NCI-H146 treated with DMSO at 0.1 percent for 48 hours (cell line): ENCODE data around the gene CFAP119.

Source experiments
- DNase-seq: peaks from one replicate; lab custom pipeline; 2025; ENCODE audit not compliant: unreplicated experiment; lab: John Stamatoyannopoulos, UW

Gene CFAP119

DNA sequence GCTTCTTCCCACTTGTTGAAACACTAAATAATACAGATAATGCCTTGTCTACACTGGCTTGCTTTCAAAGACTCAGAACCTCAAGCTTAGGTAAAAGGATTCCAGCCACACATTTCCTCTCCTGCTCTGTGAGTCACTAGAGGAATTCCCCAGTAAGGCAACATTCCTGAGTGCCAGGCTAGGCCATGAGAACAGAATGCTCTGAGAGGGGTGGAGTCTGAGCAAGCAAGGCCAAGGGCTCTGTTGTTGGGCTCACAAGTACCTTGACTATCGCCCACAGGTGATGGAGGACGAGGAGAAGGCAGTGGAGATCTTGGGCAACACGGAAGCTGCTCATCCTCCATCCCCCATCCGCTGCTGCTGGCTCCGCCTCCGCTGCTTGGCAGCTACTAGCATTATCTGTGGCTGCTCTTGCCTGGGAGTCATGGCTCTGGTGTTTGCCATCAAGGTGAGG is 20.4 kb downstream of the CFAP119 start:
- no peak for DNase-seq

GRCh38 chr16:30740364-30741251 is 21.3 kb downstream of the CFAP119 start:
- no peak for DNase-seq

DNA sequence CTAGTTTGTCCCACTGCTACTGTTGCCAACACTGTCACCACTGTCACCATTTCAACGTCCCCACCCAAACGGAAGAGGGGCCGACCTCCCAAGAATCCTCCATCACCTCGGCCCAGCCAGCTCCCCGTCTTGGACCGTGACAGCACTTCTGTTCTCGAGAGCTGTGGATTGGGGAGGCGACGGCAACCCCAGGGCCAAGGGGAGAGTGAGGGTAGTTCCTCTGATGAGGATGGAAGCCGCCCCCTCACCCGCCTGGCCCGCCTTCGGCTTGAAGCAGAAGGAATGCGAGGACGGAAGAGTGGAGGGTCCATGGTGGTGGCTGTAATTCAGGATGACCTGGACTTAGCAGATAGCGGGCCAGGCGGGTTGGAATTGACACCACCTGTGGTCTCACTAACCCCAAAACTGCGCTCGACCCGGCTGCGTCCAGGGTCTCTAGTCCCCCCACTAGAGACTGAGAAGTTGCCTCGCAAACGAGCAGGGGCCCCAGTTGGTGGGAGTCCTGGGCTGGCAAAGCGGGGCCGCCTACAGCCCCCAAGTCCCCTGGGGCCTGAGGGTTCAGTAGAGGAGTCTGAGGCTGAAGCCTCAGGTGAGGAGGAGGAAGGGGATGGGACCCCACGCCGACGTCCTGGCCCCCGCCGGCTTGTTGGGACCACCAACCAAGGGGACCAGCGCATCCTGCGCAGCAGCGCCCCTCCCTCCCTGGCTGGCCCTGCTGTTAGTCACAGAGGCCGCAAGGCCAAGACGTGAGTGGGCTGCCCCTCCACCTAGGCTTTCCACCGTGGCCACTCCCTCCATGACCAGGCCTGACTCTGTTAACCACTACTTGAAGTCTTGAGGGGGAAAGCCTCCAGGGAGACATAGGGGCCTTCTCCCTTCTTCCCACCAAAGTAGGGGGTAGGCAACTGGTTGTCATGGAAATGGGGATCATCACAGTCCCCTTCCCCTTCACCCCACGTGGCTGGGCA is 22.6 kb downstream of the CFAP119 start:
- DNase-seq, result no peak

DNA sequence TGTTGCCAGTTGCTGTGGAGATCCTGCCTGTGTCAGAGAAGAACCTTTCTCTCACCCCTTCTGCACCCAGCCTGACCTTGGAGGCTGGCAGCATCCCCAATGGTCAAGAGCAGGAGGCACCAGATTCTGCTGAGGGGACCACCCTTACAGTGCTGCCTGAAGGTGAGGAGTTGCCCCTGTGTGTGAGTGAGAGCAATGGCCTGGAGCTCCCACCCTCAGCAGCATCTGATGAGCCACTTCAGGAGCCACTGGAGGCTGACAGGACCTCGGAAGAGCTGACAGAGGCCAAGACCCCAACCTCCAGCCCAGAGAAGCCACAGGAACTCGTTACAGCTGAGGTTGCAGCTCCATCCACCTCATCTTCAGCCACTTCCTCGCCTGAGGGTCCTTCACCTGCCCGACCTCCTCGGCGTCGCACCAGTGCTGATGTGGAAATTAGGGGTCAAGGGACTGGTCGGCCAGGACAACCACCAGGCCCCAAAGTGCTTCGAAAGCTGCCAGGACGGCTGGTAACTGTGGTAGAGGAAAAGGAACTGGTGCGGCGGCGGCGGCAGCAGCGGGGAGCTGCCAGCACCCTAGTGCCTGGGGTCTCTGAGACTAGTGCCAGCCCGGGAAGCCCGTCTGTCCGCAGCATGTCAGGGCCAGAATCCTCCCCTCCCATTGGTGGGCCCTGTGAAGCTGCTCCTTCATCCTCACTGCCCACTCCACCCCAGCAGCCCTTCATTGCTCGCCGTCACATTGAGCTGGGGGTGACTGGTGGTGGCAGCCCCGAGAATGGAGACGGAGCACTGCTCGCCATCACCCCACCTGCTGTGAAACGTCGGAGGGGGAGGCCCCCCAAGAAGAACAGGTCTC is 23.8 kb downstream of the CFAP119 start:
- DNase-seq, result no peak

GRCh38 chr16:30736995-30737793 is 24.7 kb downstream of the CFAP119 start:
- DNase-seq, result no peak

DNA sequence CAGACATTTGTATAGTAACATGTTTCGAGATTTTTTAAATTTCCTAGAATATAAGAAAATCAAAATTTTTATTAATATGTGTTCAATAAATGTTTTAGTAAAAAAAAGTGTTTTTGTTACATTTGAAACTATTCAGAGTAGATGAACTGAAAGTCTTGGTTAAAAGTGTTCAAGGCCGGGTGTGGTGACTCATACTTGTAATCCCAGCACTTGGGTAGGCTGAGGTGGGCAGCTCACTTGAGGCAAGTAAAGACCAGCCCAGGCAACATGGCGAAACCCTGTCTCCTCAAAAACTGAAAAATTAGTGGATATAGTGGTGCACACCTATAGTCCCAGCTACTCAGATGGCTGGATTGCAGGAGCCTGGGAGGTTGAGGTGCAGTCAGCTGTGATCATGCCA is 30.5 kb downstream of the CFAP119 start:
- DNase-seq, result no peak

DNA sequence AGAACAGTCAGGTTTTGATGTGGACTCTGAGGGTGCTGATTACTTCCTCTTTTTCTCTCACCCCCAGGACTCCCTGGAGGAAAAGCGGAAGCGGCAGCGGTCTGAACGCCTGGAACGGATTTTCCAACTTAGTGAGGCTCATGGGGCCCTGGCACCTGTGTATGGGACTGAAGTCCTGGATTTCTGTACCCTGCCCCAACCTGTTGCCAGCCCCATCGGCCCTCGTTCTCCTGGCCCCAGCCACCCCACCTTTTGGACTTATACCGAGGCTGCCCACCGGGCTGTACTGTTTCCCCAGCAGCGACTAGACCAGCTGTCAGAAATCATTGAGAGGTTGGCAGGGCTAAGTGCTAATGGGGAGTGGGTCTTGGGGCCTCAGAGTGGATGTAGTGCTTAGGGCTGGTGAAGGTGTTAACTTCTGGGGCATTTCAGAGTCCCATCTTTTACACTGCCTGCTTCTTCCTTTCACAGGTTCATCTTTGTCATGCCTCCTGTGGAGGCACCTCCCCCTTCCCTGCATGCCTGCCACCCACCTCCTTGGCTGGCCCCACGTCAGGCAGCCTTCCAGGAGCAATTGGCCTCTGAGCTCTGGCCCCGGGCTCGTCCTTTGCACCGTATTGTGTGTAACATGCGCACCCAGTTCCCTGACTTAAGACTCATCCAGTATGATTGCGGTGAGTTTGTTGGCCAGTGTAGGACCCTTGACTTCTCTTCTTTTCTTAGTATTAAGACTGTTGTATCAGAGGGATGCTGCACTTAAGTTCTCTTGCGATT is 32.8 kb downstream of the CFAP119 start:
- DNase-seq, result no peak

DNA sequence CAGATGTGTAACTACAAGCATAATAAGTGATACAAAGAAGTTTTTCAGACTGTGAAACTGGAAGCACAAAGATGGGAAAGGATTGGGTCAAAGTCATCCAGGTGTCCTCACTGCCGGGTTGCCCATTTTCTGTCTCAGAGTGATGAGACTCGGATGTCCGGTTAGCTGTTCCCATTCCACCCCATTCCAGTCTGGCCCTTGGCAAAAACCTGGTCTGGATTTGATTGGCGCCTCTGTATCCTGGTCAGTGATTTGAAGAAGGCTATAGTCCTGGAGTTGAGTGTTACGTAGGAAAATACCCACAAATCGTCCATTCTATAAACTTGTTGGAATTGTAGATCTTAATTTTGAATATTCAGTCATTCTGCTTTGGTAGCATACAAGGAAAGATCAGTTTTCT is 33.5 kb downstream of the CFAP119 start:
- no peak for DNase-seq

DNA sequence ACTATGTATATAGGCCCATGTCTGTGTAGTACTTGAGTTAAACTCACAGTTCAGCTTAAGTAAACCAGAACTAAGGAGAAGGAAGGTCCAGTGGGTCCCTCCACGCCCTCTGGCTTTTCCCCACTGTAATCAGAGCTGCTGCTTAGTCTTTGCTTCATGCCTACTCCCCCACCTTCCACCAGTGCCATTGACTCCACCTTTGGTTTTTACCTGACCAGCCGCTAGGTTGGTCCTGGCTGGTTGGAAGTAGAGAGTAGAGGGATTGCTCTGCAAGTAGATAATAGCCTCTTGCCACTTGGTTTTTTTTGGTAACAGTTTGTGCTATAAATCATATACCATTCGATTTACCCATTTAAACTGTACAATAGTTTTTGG is 36.5 kb downstream of the CFAP119 start:
- no peak for DNase-seq

GRCh38 chr16:30724641-30725417 is 37.0 kb downstream of the CFAP119 start:
- no peak for DNase-seq

DNA sequence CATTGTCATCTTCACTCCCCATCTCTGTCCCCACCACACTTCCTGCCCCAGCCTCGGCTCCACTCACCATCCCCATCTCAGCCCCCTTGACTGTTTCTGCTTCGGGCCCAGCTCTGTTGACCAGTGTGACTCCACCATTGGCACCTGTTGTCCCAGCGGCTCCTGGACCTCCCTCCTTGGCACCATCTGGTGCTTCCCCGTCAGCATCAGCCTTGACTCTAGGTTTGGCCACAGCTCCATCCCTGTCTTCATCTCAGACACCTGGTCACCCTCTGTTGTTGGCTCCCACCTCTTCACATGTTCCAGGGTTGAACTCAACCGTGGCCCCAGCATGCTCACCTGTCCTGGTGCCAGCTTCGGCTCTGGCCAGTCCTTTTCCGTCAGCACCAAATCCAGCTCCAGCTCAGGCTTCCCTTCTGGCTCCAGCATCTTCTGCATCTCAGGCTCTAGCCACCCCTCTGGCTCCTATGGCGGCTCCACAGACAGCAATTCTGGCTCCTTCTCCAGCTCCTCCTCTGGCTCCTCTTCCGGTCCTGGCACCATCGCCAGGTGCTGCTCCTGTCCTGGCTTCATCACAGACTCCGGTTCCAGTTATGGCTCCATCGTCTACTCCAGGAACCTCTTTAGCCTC is 38.0 kb downstream of the CFAP119 start:
- no peak for DNase-seq

DNA sequence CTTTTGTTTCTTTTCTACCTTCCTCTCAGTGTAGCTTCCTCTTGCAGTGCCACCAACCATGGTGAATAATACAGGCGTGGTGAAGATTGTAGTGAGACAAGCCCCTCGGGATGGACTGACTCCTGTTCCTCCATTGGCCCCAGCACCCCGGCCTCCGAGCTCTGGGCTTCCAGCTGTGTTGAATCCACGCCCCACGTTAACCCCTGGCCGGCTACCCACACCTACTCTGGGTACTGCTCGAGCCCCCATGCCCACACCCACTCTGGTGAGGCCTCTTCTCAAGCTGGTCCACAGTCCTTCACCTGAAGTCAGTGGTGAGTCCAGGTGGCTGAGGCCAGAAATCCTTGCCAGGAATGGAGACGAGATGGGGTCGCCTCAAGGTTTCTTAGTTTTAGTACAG is 38.9 kb downstream of the CFAP119 start:
- DNase-seq, result no peak

DNA sequence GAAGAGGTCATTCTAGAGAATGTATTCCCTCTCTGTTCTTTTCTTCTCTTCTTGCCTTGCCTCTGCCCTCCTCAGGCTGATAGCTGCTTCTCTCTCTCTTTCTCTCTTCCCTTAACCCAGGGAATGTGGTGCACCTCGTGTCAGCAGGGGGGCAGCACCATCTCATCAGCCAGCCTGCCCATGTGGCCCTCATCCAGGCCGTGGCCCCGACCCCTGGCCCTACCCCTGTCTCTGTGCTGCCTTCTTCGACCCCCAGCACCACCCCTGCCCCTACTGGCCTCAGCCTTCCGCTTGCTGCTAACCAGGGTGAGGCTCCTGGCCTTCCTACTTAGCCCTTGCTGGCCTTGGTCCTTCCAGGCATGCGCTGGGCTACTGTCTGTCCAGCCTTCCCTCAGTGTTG is 39.4 kb downstream of the CFAP119 start:
- no peak for DNase-seq

- no peak for DNase-seq
Observed at GRCh38 chr16:30721606-30722005, 40.3 kb downstream of the CFAP119 start.

DNA sequence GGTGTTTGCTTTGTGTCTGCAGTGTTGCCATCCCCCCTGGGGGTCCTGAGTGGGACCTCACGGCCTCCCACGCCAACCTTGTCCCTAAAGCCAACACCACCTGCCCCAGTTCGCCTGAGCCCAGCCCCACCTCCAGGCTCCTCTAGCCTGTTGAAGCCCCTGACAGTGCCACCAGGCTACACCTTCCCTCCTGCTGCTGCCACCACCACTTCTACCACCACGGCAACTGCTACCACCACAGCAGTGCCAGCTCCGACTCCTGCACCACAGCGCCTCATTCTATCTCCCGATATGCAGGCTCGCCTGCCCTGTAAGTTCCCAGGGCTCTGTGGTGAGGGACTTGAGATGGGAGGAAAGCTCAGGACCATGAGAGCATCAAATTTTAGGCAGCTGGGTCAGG is 40.7 kb downstream of the CFAP119 start:
- DNase-seq, result no peak

- DNase-seq, result no peak
Observed at GRCh38 chr16:30720694-30721093, 41.2 kb downstream of the CFAP119 start.

DNA sequence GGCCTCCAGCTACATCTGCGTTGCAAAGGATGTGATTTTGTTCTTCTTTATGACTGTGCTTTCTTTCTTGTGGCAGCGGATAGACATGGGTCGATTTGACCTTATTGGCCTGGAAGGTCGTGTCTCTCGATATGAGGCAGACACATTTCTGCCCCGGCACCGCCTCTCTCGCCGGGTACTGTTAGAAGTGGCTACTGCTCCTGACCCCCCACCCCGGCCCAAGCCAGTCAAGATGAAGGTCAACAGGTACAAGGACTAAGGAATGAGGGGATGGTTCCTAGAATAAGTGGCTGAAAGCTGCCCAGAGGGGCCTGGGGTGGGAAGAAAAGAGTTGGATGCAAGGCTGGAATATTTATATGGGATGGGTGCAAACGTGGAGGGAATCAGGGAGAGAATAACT is 41.8 kb downstream of the CFAP119 start:
- DNase-seq, result no peak
